HepG2 (cell line): Measurements from ENCODE around the gene LYPD6. TPM values are rescaled to one million over a fixed set of nuclear protein-coding genes. Genes with fewer than 3 reads are reported as not detected.

Experiments used
- ATAC-seq: fragments of 200-7000 bp; cut with Tn5 transposase; 3 replicates; pipeline ENCODE4 v1.9.1; 2020; ENCODE audit warnings: mild to moderate bottlenecking, moderate library complexity
- BruUV-seq: library from RNA; stranded (reverse); fragments of 400-500 nt; replicated peaks from 2 replicates; lab custom pipeline; 2021; lab: Mats Ljungman, UMichigan
- CTCF ChIA-PET: fragments of 300-600 bp; formaldehyde crosslinking; extraction: SDS; loops from one replicate; lab custom pipeline; 2021; ENCODE audit warnings: low total read pairs, inconsistent platforms, low intra/inter-chr PET ratio; lab: Yijun Ruan, JAX
- POLR2A ChIA-PET: fragments of 350-600 bp; sonication (Branson Sonifier 250); formaldehyde crosslinking; loops from one replicate; lab custom pipeline; 2020; ENCODE audit warnings: antibody characterized with exemption, inconsistent platforms; lab: Yijun Ruan, JAX
- DNase-seq: peaks from one replicate; pipeline ENCODE4 v3.0.0-alpha.2; 2015; ENCODE audit warnings: low spot score
- FAIRE-seq: peaks from 3 replicates; lab custom pipeline; 2011; peaks lifted over from hg19 to GRCh38; lab: Jason Lieb, UNC
- H2AFZ ChIP-seq: one replicate; pipeline ENCODE4 v1.6.1; 2011; ENCODE audit warnings: low read length, inconsistent platforms
- H3K27ac ChIP-seq: fragments of 300-600 bp; 3 replicates; pipeline ENCODE4 v1.8.0; 2011; ENCODE audit warnings: mixed run types, mild to moderate bottlenecking, mixed read lengths, low read length, inconsistent platforms; ENCODE audit not compliant: insufficient read depth; ENCODE audit errors: extremely low read length
- H3K27me3 ChIP-seq, 2 experiments: fragments of 200-600 bp in 1 of 2; 2 replicates in 1 of 2; 3 replicates in 1 of 2; pipeline versions ENCODE4 v1.6.0 to v1.8.0; 2011; ENCODE audit warnings: low read length in 2 of 2, mild to moderate bottlenecking in 2 of 2, moderate library complexity in 2 of 2, inconsistent platforms in 1 of 2; ENCODE audit not compliant: insufficient read depth in 2 of 2, control insufficient read depth in 1 of 2
- H3K36me3 ChIP-seq, 2 experiments: fragments of 200-600 bp in 1 of 2; replicated peaks in 1 of 2; 2 replicates in 1 of 2; 3 replicates in 1 of 2; pipeline versions ENCODE4 v1.5.1 to v1.8.0; 2011; ENCODE audit warnings: low read length in 2 of 2, inconsistent platforms in 1 of 2; ENCODE audit not compliant: insufficient read depth in 2 of 2, control insufficient read depth in 1 of 2
- H3K4me1 ChIP-seq: 2 replicates; pipeline ENCODE4 v1.5.1; 2012; ENCODE audit warnings: low read length, inconsistent platforms; ENCODE audit not compliant: insufficient read depth
- H3K4me2 ChIP-seq: 2 replicates; pipeline ENCODE4 v1.6.0; 2011; ENCODE audit warnings: low read depth, low read length, inconsistent platforms
- H3K4me3 ChIP-seq, 3 experiments: fragments of 200-600 bp in 1 of 3; sonication (generic), shearing (Covaris generic) in 1 of 3; replicated peaks in 1 of 3; 2 replicates each; pipeline ENCODE4 v1.5.1; 2011 to 2016; ENCODE audit warnings: low read length in 3 of 3, inconsistent platforms in 2 of 3, low read depth in 2 of 3, mild to moderate bottlenecking in 2 of 3, control low read depth in 1 of 3, mixed read lengths in 1 of 3; ENCODE audit not compliant: insufficient read depth in 1 of 3
- H3K79me2 ChIP-seq: one replicate; pipeline ENCODE4 v1.6.1; 2011; ENCODE audit warnings: low read length, inconsistent platforms; ENCODE audit not compliant: insufficient read depth
- H3K9ac ChIP-seq: 2 replicates; pipeline ENCODE4 v1.6.0; 2011; ENCODE audit warnings: mild to moderate bottlenecking, low read depth, low read length, inconsistent platforms; ENCODE audit not compliant: insufficient read depth
- H3K9me3 ChIP-seq: 2 replicates; pipeline ENCODE4 v1.5.1; 2012; ENCODE audit warnings: mild to moderate bottlenecking, low read length
- H4K20me1 ChIP-seq: 2 replicates; pipeline ENCODE4 v1.6.0; 2011; ENCODE audit warnings: inconsistent platforms, mild to moderate bottlenecking, low read length, moderate library complexity; ENCODE audit not compliant: insufficient read depth
- EZH2 ChIP-seq: conservative IDR thresholded peaks from 2 replicates; pipeline ENCODE4 v1.6.1; 2012; ENCODE audit warnings: mild to moderate bottlenecking, low read depth, low read length, moderate library complexity
- HES4 ChIP-seq: sonication (generic); formaldehyde crosslinking; IDR thresholded peaks from 2 replicates; pipeline ENCODE4 v1.9.0; 2021; ENCODE audit warnings: mild to moderate bottlenecking, missing genetic modification reagents, borderline replicate concordance
- KAT2B ChIP-seq: fragments of 150-350 bp; IDR thresholded peaks from 2 replicates; pipeline ENCODE4 v1.6.1; 2014; ENCODE audit warnings: low read depth, low read length, borderline replicate concordance
- KDM5B ChIP-seq: sonication (generic); formaldehyde crosslinking; IDR thresholded peaks from 2 replicates; pipeline ENCODE4 v1.4.0; 2020; ENCODE audit warnings: missing genetic modification reagents, mild to moderate bottlenecking, borderline replicate concordance
- ZNF333 ChIP-seq: sonication (generic); formaldehyde crosslinking; IDR thresholded peaks from 2 replicates; pipeline ENCODE4 v1.4.0; 2020; ENCODE audit warnings: mild to moderate bottlenecking, missing genetic modification reagents, borderline replicate concordance
- WGBS: methylation state at CpG from one replicate; pipeline ENCODE4 v1.1.6; 2017; ENCODE audit warnings: low lambda C conversion rate; 5-methylcytosine and 5-hydroxymethylcytosine counted together
- in situ Hi-C: cut with HindIII; loops from 2 replicates; pipeline ENCODE4 v1.10.0; 2017; ENCODE audit warnings: low pct_unique_long_range_greater_than_20kb; ENCODE audit not compliant: extremely low pct_ligation_motif_present
- intact Hi-C: fragments of 100-400 bp; cut with micrococcal nuclease; formaldehyde crosslinking; loops from one replicate; pipeline ENCODE4 v1.10.0; 2022; ENCODE audit not compliant: unreplicated experiment
- polyA plus RNA-seq, 8 experiments: library from polyadenylated mRNA; depleted of rRNA in 3 of 8; stranded (reverse) in 7 of 8; unstranded in 1 of 8; fragments of >200 nt; fragmentation: Illumina TruSeq in 4 of 8; extraction: Trizol in 4 of 8; gene quantifications; 2 replicates each; pipeline versions ENCODE4 v1.2.1 to v1.2.3, GENCODE V29; 2011 to 2016; ENCODE audit warnings: low read depth in 4 of 8, missing spikeins in 1 of 8, mixed read lengths in 1 of 8; ENCODE audit not compliant: insufficient read depth in 1 of 8
- total RNA-seq, 5 experiments: library from RNA; depleted of rRNA; stranded (reverse); fragments of >200 nt; fragmentation: Illumina TruSeq; extraction: Trizol; gene quantifications; 2 replicates each; pipeline ENCODE4 v1.2.3, GENCODE V29; 2016; ENCODE audit warnings: low read depth in 1 of 5
- TF ChIP-seq, protein P1 (sequence below): sonication (generic); formaldehyde crosslinking; IDR thresholded peaks from 2 replicates; pipeline ENCODE4 v1.5.0; 2020; ENCODE audit warnings: mild to moderate bottlenecking, missing genetic modification reagents
- TF ChIP-seq, protein P2 (sequence below): sonication (generic); formaldehyde crosslinking; IDR thresholded peaks from 2 replicates; pipeline ENCODE4 v1.8.1; 2023; ENCODE audit warnings: mild to moderate bottlenecking, missing genetic modification reagents
- TF ChIP-seq, protein P3 (sequence below): sonication (generic); formaldehyde crosslinking; IDR thresholded peaks from 2 replicates; pipeline ENCODE4 v1.4.0; 2020; ENCODE audit warnings: missing genetic modification reagents
- TF ChIP-seq, protein P4 (sequence below): sonication (generic); formaldehyde crosslinking; IDR thresholded peaks from 2 replicates; pipeline ENCODE4 v1.4.0; 2020; ENCODE audit warnings: missing genetic modification reagents, borderline replicate concordance

LYPD6 gene
- total and polyA plus RNA-seq, 2 of the 13 experiments (the other 11 are each of a cell fraction or from before 2014, with no cell fraction given), result 0.01 to 0.07 TPM

DNA sequence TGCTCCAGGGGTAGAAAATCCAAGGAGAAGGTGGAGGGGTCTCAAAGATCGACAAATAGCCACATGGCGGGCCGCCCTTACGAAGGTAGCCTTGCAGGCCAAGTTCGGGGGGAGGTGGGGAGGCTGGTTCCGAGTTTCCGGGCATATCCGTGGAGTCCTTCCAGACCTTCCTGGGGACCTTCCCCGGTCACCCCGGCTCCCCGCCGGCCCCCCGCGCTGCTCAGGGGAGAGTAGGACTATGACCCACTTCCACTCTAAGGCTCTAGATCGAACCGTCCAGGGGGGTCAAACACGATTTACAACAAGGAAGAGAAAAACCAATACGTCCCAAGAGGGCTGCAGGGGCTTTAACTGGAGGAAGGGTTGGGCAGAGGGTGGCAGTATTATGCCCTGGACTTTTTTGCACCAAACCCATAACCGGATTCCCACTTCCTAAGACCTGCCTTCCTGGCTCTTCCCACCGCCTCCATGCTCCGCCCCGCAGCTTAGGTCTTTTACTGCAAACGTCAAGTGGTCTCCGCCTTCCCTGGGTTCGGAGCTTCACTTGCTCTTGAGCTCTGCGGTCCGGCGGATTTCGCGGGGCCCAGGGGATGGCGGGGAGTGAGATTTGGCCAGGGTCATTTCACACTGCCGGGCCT lies 779 bp upstream of the LYPD6 start (continued):
- TF ChIP-seq, protein P1, sequence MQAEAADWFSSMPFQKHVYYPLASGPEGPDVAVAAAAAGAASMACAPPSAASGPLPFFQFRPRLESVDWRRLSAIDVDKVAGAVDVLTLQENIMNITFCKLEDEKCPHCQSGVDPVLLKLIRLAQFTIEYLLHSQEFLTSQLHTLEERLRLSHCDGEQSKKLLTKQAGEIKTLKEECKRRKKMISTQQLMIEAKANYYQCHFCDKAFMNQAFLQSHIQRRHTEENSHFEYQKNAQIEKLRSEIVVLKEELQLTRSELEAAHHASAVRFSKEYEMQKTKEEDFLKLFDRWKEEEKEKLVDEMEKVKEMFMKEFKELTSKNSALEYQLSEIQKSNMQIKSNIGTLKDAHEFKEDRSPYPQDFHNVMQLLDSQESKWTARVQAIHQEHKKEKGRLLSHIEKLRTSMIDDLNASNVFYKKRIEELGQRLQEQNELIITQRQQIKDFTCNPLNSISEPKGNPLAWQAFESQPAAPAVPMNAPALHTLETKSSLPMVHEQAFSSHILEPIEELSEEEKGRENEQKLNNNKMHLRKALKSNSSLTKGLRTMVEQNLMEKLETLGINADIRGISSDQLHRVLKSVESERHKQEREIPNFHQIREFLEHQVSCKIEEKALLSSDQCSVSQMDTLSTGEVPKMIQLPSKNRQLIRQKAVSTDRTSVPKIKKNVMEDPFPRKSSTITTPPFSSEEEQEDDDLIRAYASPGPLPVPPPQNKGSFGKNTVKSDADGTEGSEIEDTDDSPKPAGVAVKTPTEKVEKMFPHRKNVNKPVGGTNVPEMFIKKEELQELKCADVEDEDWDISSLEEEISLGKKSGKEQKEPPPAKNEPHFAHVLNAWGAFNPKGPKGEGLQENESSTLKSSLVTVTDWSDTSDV (CRISPR knock-in tag), result 0 out of 2 replicates have a peak, but pooled peaks have one; percentile 23

DNA sequence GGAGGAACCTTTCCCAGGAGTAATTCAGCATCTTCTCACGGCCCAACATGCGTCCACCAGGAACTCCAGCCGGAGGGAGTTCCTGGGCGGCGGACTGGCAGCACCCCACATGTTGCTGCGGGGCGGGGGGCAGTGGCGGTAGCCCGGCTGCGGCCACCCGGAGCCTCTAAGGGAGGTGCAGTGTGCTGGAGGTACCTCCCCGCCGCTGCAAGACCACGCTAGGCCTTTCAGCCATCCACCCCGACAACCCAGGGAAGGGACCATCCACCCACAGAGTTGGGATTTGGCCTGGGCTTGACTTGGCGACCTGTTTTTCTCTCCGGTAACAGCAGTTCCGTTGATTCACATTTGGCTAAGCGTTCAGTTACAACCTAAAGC lies 625 bp downstream of the LYPD6 start:
- no peak for FAIRE-seq
- Histone ChIP-seq H3K36me3 (no peaks in the 10 kb centered on the region), H3K79me2 (no peaks in the 10 kb centered on the region), H4K20me1 (no peaks in the 10 kb centered on the region), H3K9me3 (no peaks in the 10 kb centered on the region), H2AFZ (no peak overlapping the region), H3K4me3 (peak overlapping the region; percentile 47 to 71 (median 56)), H3K27ac (no peak overlapping the region), H3K4me1 (peaks cover 15% of the 10 kb centered on the region), H3K4me2 (peak overlapping the region; percentile 90), H3K9ac (no peak overlapping the region), H3K27me3 (peaks cover 5 to 40% of the 10 kb centered on the region in 2 experiments)
- BruUV-seq, result no TSS peak
- DNase-seq, result no peak
- WGBS, result 10% methylated on average over 14 of the region's 19 CpGs
- in situ Hi-C loops, result no loop called here
- ChIA-PET POLR2A (no interaction called here), CTCF (no interaction called here)
- intact Hi-C loops, result loop anchor here (10.0 kb wide), 1 partner anchor 234 kb away; no protein-coding TSS in a partner anchor
- ATAC-seq, result peak; percentile 10
- TF ChIP-seq HES4 (CRISPR knock-in tag) (peak; percentile 32; the same call in 1 of the 2 replicates), EZH2 (peak; percentile 54; the same call in 1 of the 2 replicates), ZNF333 (CRISPR knock-in tag) (0 out of 2 replicates have a peak, but pooled peaks have one; percentile 22), KAT2B (no peak), KDM5B (CRISPR knock-in tag) (0 out of 2 replicates have a peak, but pooled peaks have one; percentile 24)
- TF ChIP-seq, protein P2, sequence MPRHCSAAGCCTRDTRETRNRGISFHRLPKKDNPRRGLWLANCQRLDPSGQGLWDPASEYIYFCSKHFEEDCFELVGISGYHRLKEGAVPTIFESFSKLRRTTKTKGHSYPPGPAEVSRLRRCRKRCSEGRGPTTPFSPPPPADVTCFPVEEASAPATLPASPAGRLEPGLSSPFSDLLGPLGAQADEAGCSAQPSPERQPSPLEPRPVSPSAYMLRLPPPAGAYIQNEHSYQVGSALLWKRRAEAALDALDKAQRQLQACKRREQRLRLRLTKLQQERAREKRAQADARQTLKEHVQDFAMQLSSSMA, result 0 out of 2 replicates have a peak, but pooled peaks have one; percentile 39
- TF ChIP-seq, protein P3, sequence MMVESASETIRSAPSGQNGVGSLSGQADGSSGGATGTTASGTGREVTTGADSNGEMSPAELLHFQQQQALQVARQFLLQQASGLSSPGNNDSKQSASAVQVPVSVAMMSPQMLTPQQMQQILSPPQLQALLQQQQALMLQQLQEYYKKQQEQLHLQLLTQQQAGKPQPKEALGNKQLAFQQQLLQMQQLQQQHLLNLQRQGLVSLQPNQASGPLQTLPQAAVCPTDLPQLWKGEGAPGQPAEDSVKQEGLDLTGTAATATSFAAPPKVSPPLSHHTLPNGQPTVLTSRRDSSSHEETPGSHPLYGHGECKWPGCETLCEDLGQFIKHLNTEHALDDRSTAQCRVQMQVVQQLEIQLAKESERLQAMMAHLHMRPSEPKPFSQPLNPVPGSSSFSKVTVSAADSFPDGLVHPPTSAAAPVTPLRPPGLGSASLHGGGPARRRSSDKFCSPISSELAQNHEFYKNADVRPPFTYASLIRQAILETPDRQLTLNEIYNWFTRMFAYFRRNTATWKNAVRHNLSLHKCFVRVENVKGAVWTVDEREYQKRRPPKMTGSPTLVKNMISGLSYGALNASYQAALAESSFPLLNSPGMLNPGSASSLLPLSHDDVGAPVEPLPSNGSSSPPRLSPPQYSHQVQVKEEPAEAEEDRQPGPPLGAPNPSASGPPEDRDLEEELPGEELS (CRISPR knock-in tag), result no peak
- TF ChIP-seq, protein P4, sequence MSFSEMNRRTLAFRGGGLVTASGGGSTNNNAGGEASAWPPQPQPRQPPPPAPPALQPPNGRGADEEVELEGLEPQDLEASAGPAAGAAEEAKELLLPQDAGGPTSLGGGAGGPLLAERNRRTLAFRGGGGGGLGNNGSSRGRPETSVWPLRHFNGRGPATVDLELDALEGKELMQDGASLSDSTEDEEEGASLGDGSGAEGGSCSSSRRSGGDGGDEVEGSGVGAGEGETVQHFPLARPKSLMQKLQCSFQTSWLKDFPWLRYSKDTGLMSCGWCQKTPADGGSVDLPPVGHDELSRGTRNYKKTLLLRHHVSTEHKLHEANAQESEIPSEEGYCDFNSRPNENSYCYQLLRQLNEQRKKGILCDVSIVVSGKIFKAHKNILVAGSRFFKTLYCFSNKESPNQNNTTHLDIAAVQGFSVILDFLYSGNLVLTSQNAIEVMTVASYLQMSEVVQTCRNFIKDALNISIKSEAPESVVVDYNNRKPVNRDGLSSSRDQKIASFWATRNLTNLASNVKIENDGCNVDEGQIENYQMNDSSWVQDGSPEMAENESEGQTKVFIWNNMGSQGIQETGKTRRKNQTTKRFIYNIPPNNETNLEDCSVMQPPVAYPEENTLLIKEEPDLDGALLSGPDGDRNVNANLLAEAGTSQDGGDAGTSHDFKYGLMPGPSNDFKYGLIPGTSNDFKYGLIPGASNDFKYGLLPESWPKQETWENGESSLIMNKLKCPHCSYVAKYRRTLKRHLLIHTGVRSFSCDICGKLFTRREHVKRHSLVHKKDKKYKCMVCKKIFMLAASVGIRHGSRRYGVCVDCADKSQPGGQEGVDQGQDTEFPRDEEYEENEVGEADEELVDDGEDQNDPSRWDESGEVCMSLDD (CRISPR knock-in tag), result no peak
